Gastroesophageal sphincter (tissue), 3 donors: Measurements from ENCODE around the gene OBSCN.

Experiments used
- EP300 ChIP-seq: sonication (generic); formaldehyde crosslinking; IDR thresholded peaks from one replicate; pipeline ENCODE4 v1.6.1; 2017; ENCODE audit warnings: antibody characterized with exemption, mild to moderate bottlenecking
- TF ChIP-seq, protein P1 (sequence below), 4 experiments: fragments of 200-600 bp in 2 of 4; fragments of 450-650 bp in 2 of 4; sonication (generic) in 1 of 4; IDR thresholded peaks; one replicate each; pipeline ENCODE4 v1.5.1; 2017 to 2019; ENCODE audit warnings: antibody characterized with exemption in 4 of 4, mild to moderate bottlenecking in 2 of 4, moderate library complexity in 2 of 4

DNA sequence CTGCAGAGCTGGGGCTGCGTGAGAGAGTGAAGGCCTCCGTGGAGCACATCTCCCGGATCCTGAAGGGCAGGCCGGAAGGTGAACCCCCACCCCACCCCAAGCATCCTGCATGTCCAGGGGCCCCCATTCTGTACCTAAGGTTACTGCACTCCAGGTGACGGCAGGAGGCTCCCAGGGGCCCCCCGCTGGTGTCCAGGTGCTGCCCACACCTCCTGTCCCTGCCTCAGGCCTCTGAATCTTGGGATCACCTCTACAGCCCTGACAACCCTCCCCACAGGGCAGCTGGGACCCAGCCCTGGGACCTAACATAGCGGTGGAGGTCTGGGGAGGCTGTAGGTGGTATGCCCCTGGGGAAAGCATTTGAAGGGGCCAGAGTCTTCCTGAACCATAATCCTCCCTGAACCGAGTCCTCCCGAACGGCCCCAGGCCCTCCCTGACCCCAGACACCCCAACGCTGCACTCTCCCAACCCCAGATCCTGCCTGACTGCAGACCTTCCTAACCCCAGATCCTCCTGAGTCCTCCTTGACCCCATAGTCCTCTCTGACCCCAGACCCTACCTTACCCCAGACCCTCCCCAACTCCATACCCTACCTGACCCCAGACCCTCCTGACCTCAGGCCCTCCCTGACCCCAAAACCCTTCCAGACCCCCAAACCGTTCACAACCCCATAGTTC, 165.3 kb downstream of the OBSCN start:
- TF ChIP-seq, protein P1, sequence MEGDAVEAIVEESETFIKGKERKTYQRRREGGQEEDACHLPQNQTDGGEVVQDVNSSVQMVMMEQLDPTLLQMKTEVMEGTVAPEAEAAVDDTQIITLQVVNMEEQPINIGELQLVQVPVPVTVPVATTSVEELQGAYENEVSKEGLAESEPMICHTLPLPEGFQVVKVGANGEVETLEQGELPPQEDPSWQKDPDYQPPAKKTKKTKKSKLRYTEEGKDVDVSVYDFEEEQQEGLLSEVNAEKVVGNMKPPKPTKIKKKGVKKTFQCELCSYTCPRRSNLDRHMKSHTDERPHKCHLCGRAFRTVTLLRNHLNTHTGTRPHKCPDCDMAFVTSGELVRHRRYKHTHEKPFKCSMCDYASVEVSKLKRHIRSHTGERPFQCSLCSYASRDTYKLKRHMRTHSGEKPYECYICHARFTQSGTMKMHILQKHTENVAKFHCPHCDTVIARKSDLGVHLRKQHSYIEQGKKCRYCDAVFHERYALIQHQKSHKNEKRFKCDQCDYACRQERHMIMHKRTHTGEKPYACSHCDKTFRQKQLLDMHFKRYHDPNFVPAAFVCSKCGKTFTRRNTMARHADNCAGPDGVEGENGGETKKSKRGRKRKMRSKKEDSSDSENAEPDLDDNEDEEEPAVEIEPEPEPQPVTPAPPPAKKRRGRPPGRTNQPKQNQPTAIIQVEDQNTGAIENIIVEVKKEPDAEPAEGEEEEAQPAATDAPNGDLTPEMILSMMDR (IDR thresholded peaks at IDR 0.05) = no peak
- no peak for TF ChIP-seq EP300
